WI38 (cell line): Measurements from ENCODE around the gene RSPH3.
A peak's percentile ranks its signal among the peaks of the same experiment; 100 is the strongest.
"Not testable (repeated sequence)": the region's sequence is repeated elsewhere in the genome, so short reads cannot be mapped to it uniquely, and the experiment has no call there.

Experiments
- H3K4me3 ChIP-seq: 2 replicates; pipeline ENCODE4 v1.5.1; 2011; ENCODE audit warnings: low read depth, mild to moderate bottlenecking, control low read depth, low read length
- TF ChIP-seq, protein P1 (sequence below): IDR thresholded peaks from 2 replicates; pipeline ENCODE4 v1.5.1; 2012; ENCODE audit warnings: low read depth, mild to moderate bottlenecking, control low read depth, low read length

RSPH3 gene

DNA sequence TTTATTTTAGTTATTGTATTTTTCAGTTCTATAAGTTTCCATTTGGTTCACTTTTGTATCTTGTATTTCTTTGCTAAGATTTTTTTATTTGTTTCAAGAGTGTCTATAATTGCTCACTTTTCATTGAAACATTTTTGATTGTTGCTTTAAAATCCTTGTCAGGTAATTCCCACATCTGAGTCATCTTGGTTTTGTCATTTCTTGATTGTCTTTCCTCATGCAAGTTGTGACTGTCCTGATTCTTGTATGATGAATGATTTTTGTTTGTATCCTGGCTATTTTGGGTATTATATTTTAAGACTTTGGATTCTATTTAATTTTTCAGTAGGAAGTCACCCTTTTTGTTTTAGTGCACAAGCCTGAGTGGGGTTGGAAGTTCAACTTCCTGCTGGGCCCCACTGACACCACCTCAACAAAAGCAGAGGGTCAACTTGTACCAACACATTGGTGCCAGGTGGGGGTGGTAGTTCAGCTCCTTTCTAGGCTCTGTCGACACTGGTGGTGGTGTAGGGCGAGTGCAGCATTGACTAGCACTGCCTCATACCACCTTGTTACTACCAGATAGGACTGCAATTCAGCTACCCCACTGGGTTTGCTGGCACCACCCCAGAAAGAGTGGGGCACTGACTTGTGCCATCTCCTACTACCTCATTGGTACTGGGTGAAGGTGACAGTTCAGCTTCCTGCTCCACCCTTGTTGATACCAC is 8.8 kb downstream of the RSPH3 start:
- TF ChIP-seq, protein P1, sequence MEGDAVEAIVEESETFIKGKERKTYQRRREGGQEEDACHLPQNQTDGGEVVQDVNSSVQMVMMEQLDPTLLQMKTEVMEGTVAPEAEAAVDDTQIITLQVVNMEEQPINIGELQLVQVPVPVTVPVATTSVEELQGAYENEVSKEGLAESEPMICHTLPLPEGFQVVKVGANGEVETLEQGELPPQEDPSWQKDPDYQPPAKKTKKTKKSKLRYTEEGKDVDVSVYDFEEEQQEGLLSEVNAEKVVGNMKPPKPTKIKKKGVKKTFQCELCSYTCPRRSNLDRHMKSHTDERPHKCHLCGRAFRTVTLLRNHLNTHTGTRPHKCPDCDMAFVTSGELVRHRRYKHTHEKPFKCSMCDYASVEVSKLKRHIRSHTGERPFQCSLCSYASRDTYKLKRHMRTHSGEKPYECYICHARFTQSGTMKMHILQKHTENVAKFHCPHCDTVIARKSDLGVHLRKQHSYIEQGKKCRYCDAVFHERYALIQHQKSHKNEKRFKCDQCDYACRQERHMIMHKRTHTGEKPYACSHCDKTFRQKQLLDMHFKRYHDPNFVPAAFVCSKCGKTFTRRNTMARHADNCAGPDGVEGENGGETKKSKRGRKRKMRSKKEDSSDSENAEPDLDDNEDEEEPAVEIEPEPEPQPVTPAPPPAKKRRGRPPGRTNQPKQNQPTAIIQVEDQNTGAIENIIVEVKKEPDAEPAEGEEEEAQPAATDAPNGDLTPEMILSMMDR: no peak
- H3K4me3 ChIP-seq: no peak overlapping the region

DNA sequence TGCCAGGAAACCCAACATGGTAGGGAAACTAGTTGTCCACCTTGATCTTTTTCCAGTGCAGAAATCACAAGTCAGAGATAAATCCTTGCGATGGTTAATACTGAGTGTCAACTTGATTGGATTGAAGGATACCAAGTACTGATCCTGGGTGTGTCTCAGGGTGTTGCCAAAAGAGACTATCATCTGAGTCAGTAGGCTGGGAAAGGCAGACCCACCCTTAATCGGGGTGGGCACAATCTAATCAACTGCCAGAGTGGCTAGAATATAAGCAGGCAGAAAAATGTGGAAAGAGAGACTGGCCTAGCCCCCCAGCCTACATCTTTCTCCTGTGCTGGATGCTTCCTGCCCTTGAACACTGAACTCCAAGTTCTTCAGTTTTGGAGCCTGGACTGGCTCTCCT is 10.3 kb downstream of the RSPH3 start:
- not testable (repeated sequence) for H3K4me3 ChIP-seq

DNA sequence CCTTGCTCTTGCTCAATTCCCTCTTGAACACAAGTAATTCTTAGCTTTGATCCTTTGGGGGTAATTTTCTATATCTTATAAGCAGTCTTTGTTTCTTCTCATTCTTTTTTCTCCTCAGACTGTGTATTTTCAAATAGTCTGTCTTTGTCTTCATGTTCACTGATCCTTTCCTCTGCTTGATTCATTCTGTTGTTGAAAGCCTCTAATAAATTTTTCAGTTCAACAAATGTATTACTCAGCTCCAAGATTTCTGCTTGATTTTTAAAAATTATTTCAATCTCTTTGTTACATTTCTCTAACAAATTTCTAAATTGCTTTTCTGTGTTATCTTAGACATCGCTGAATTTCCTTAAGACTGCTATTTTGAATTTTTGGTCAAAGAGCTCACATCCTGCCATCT is 11.5 kb downstream of the RSPH3 start:
- TF ChIP-seq, protein P1: no peak
- no peak overlapping the region for H3K4me3 ChIP-seq

DNA sequence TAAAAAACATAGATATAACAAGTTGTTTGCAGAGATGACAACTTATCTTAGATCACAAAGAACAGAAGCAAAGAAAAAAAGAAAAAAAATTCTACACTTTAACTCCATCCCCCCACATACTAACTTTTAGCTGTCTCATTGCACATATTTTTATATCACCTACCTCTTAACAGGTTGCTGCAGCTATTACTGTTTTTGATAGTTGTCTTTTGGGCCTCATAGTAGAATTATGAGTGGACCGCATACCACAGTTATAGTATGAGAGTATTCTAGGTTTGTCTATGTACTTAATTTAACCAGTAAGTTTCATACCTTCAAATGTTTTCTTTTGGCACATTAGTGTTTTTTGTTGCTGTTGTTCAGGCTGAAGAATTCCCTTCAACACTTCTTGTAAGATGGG is 12.3 kb downstream of the RSPH3 start:
- no peak overlapping the region for H3K4me3 ChIP-seq

DNA sequence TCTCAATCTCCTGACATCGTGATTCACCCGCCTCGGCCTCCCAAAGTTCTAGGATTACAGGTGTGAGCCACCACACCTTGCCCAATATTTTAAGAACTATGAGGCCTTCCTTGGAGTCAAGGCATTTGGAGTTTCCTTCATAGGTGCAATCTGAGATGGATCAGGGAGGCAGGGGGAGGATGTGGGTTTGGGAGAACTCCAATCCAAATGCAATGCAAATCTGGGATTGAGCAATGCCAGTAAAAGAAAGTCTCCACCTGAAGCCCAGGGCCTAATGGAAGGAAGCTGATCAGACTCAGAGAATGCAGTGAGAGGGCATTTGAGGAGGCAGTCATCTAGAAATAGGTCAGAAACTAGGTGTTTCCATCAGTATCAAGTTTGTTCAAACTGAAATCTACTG is 21.2 kb downstream of the RSPH3 start:
- TF ChIP-seq, protein P1: no peak
- H3K4me3 ChIP-seq: no peak overlapping the region

More for the DNA sequence above, 12.3 kb downstream of the RSPH3 start:
- TF ChIP-seq, protein P1: no peak

DNA sequence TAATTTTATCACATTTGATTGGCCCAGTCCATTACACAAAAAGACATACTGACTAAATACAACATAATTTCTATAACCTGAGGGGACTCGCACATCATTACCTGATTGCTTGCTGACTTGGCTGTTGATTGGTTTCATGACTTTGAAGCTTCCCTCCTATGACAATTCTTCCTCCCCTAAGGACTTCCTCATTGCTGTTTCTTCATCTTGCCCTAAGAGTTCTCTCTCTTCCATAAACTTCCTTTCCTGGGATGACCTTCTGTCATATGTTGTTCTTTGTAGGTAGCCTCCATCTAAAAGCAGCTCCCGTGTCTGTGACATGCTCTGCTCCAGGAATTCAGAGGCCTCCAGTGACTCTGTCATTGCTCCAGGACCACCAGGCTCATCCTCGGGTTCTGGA is 22.6 kb downstream of the RSPH3 start:
- TF ChIP-seq, protein P1: no peak
- H3K4me3 ChIP-seq: no peak overlapping the region

DNA sequence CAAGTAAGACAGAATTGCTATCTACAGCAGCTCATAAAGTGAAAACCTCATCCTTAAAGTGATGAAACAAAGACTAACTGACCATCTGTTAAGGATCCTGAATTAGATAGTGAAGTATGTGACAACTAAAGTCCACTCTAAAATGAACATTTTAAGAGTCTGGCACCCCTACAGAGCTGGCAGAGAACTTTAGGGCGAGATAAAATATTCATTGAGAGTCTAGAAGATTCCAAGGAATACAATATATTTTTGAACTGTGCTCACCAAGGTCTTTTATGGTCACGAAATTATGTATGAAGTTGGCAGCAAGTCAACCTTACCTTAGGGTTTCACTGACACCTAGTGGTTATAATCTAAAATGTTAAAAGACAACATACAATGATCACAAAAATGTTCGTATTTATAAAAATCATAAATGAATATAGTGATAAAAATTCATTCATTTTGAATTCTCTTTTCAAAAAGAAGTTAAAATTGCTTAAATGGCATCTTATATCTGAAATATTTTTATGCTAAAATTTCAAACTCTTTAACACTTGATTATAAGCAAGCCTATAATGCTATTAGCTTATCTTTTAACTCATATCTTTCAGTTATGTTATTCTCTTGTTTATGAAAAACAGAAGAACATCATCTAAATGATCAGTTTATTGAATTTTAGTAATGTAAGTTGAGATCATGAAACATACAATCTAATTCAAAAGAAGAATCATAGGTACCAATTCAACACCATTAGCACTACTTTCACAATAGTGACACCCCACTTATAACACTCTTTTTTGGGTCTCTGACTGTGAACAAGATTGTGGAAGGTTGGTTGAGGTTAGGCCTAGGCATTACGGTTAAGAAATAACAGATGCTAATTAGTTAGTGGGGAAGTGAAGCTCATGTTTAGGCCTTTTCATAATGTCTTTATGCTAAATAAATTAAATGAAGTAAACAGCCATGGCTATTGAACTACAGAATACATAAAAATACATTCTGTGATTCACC is 27.5 kb downstream of the RSPH3 start:
- no peak overlapping the region for H3K4me3 ChIP-seq
- TF ChIP-seq, protein P1: peak; percentile 11; the same call in 1 of the 2 replicates
